NCI-H1930 (cell line): Measurements from ENCODE around the gene GPR65.

Source experiments
- DNase-seq, 2 experiments: peaks; one replicate each; lab custom pipeline; 2025; lab: John Stamatoyannopoulos, UW

Gene GPR65, protein sequence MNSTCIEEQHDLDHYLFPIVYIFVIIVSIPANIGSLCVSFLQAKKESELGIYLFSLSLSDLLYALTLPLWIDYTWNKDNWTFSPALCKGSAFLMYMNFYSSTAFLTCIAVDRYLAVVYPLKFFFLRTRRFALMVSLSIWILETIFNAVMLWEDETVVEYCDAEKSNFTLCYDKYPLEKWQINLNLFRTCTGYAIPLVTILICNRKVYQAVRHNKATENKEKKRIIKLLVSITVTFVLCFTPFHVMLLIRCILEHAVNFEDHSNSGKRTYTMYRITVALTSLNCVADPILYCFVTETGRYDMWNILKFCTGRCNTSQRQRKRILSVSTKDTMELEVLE

GRCh38 chr14:88005050-88005481, at the start of gene GPR65:
GPR65 (plus strand) TSS chr14:88005135; CDS start chr14:88010848, 5,713 bp downstream.
- DNase-seq: no peak

DNA sequence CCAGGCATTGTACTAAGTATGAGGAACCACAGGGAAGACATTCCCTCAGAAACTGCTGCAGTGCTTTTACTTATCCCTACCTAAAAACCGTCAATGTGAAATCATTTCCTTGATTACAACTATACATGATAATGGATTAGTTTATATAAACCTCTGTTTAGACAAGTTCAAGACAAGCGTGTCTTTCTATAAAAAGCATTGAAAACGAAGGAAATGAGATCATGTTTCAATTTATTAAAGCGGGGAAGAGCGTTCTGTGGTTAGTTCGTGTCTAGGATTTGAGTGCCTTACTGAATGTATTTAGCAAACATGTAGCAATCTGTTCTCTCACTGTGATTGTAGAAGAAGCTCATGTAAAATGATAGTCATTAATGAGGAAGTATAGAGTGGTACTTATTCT, 49.4 kb upstream of the GPR65 start:
- DNase-seq: no peak

DNA sequence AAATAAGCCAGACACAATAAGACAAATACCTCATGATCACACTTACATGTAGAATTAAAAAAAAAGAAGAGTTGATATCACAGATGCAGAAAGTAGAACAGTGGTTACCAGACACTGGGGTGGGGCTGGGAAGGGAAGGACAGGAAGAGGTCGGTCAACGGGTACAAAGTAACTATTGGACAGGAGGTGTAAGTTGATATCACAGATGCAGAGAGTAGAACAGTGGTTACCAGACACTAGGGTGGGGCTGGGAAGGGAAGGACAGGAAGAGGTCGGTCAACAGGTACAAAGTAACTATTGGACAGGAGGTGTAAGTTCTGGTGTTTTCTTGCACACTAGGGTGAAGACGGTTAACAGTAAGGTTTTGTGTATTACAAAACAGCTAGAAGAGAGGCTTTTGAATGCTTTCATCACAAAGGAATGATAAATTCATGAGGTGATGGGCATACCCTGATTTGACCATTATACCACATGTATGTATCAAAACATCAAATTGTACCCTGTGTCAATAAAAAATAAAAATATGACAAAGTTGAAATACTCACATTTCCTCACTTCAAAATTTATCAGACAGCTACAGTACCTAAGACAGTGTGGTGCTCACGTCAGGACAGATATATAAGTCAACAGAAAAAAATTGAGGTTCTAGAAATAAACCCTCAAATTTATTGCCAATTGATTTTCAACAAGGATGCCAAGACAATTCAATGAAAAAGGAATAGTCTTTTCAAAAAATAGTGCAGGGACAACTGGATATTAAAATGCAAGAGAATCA, 44.7 kb upstream of the GPR65 start:
- no peak for DNase-seq

GRCh38 chr14:87961246-87961645, 43.7 kb upstream of the GPR65 start:
- no peak for DNase-seq

DNA sequence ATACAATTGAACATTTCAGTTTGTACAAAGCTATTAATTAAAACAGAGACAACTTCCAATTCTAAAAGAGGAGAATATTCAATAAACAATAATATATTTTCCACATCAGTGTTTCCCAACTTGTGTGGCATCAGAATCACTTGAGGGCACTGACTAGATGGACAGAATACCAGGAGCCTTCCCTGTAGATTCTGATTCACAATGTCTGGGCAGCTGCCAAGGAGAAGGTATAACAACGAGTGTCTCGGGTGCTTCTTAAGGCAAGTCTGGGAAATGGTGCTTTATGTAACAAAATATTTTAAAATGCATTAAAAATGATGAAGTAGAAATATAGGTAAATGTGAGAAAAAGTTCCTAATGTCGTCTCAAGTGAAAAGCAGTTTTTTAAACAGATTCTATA, 38.1 kb upstream of the GPR65 start:
- DNase-seq: no peak

DNA sequence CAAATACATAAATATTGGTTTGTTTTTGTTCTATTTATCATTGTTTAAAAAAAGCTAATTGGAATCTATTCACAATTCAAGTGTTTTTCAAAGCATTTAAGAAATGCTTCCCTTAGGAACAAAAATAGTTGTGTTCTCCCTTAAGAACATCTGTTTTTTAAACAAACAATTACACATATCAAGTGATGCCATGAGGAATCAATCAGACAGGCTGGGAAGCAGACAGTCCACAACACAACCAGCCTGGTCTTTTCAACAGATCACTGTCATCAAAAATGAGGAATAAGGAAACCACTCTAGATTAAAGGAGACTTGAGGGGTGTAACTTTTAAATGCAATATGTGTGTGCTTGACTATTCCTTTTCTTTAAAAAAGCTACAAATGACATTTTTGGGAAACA, 37.4 kb upstream of the GPR65 start:
- DNase-seq: no peak

- no peak for DNase-seq
Observed at GRCh38 chr14:87971010-87971409, 33.9 kb upstream of the GPR65 start.

DNA sequence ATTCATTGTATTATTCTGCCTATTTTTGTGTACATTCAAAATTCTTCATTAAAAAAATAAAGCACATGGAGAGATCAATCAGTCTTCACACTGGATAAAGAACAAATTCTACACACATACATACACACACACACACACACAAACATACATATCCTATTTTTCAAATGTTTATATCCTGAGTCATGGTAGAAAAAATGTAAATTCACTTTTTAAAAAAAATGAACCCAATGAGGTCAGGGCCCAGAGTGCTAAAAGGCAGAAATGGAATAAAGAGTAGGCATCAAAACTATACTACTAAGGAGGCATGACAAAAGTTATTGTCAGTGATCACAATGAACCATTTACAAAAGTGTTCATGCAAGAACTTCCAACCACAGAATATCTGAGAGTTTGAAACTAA, 29.3 kb upstream of the GPR65 start:
- DNase-seq: no peak

- DNase-seq: no peak
Observed at GRCh38 chr14:87979689-87980088, 25.2 kb upstream of the GPR65 start.

DNA sequence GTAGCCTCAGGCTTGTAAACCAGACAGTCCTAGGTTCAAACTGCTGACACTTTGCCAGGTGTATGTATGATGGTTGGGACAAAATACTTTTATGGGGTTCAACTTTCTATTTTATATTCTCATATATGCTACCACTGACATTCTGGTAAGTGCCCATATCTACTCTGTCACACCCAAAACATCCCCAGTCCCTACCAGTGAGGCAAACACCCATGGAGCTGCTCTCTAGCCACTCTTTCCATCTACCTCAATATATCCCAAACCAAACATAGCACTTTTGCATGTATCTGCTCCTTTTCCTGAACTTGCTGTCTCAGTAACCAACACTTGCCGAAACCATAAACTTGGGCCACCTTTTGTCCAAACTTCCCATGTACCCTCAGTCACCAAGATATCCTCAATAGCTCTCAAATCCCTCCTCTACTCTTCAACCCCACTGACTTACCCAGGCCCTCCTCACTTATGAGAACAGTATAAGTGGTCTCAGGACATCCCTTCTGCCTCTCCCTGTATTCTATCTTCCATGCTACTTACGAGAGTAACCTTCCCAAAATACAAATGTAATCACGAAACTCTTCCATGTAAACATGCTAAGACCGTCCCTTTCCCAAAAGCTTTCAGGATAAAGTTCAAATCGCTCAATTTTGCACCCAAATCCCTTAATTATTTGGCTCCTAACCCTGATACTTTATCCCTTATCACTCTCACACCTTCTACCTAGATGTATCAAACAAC, 15.5 kb upstream of the GPR65 start:
- no peak for DNase-seq

DNA sequence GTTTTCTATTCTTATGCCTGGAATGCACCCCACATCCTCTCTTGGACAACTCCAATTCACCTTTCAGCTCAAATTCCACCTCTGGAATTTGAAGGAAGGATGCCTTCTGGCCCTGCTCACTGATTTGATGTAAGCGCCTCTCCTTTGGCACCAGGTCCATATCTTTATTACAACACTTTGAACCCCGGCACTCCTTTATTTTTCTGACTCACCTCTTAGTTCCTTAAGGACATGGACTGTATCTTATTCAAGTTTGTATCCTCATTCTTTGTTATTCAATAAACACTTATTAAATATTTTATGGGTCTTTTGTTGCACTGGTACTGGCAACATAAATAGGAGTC, 15.0 kb upstream of the GPR65 start:
- DNase-seq: no peak

- no peak for DNase-seq
Observed at GRCh38 chr14:87990682-87991081, 14.3 kb upstream of the GPR65 start.

- no peak for DNase-seq
Observed at GRCh38 chr14:87992346-87992717, 12.6 kb upstream of the GPR65 start.

DNA sequence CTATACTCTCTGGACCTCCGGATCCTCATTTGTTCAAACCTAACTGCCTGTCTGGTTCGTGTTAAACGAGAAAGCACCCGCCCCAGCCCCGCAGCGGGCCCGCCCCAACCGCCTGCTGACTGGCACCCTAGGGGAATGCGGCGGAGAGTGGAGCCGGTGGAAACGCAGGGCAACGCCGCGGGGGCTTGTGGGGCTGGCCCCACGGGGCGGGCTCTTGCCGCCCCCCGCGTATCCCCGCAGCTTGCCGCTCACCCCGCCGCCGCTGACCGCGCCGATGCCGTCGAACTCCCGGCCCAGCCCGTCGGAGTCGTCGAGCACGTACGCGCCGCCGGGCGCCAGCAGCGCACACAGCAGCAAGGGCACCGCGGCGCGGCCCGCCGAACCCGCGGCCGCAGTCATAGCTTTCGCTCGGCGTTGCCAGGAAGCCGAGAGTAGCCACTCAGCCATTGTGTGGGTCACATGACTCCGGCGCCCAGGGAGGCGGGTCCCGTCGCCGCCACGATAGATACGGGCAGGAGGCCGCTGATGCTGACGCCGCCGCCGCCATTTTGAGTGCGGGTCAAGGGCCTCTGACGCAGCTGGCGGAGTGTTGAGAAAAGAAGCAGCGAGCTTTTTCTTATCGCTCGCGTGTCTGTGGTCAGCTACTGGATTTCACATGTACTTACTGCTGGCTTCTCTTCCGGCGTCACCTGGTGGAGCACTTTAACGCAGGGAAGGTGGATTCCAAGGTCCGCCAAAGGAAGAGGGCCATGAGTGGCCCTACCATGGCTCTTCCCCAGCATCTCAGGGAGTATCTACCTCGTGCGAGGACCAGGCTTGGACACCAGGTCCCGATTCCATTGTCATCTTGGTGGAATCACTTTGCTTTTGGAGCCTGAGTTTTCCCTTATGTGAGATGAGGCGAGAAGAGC, 12.0 kb upstream of the GPR65 start, which contains the start of gene GALC:
Gene GALC, minus strand, starts transcription at position 465 of the 911 bp plus-strand sequence. Its CDS starts 18 bp downstream, at position 447.
- DNase-seq: peak; percentile 89 to 90

DNA sequence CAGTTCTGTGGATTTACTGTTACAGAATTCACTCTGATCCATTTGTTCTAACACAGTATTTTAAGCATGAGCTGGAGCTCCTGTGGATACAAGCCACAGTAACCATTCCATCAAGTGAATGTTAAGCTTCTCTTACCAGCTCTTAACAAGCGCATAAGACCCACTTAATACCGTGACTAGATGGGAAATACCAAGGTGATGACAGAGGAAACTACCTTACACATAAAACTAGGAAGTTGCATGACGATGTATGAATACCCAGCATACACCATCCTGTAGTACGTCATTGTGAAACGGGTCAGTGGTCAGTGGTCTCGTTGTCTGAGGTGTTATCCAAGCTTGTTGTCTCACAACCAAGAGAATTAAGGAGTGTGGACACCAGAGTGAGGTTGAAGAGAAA, 10.0 kb upstream of the GPR65 start:
- no peak for DNase-seq

DNA sequence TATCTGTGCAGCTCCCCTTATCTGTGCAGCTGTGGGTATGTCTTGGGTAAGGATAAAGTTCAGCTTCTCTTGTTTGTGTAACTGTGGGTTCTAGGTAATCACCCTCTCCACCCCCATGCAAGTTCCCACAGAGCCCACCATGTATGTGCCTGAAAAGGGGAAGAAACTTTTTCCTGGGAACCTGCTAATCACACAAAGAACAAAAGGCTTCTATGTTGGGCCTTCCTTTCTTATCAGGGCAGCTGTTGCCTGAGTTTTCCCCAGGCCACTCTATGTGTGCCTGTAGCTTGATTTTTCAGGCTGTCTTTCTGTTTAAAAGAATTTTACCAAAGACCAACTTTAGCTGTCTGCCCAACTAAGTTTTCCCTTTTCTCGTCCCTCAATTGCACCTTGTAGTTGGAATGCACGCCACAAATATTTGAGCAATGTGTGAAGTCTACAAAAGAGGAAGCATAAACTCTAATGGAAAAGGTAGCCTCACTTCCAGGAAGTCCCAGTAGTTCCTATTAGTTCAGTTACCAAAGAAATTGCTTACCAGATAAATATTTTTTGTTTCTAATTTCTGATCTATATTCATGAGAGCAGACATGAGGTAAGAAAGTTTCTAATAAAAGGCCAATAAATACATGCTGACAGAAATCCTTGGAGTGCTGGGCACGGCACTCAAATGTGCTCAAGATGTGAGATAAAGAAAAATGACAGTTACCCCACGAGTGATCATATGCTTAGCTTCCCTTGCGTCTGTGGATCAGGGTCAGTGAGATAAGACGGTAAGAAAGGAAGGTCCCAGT, 9.2 kb upstream of the GPR65 start:
- DNase-seq: no peak

GRCh38 chr14:87996291-87996592, 8.7 kb upstream of the GPR65 start:
- no peak for DNase-seq

DNA sequence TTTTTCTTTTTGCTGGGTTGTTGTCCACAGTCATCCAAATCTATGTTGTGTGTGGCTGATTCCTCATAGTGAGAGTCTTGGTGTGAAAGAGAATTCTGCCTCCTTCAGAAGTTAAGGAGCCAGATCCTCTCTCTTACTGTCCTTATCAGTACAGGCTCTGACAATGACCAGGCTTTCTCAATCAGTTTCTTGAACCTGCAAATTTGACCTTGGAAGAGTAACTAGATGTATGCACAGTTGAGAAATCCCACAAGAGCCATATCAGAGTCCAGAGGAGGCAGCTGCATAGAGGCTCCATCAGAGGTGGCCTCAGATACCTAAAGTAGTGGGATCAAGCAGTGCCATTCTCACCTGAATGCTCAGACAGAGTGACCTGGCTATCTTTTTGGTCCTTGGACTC, 6.5 kb upstream of the GPR65 start:
- DNase-seq: no peak

DNA sequence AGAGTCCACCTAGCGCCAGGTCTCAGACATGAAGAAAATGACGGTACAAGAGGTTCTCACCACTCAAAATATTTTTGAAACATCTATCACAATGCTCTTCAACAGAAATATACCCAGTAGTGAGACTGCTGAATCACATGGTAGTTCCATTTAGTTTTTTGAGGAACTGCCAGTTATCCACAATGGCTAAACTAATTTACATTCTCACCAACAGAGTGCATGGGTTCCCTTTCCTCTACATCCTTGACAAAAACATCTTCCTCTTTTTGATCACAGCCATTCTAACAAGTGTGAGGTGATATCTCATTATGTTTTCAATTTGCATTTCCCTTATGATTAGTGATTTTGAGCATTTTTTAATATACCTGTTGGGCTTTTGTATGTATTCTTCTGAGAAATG, 5.7 kb upstream of the GPR65 start:
- DNase-seq: no peak

- no peak for DNase-seq
Observed at GRCh38 chr14:88002421-88003075, 2.4 kb upstream of the GPR65 start.

GRCh38 chr14:88003425-88003824, 1.5 kb upstream of the GPR65 start:
- DNase-seq: no peak
